OCI-LY3 (cell line): ENCODE measurements around the gene OR2A12.
A peak's percentile ranks its signal among the peaks of the same experiment; 100 is the strongest.

ENCODE experiments used
- H2AFZ ChIP-seq: fragments of 200-600, 300-600 bp; shearing (Covaris generic); 2 replicates; pipeline ENCODE4 v1.6.0; 2014; ENCODE audit warnings: antibody characterized with exemption, low read depth, low read length
- H3K27ac ChIP-seq: fragments of 200-600, 300-600 bp; sonication (generic); 2 replicates; pipeline ENCODE4 v1.5.1; 2014; ENCODE audit warnings: mild to moderate bottlenecking, low read length, moderate library complexity, mixed read lengths
- H3K27me3 ChIP-seq: fragments of 200-600, 300-600 bp; sonication (generic); 2 replicates; pipeline ENCODE4 v1.6.1; 2014; ENCODE audit warnings: low read depth, low read length, mixed read lengths
- H3K36me3 ChIP-seq: fragments of 200-600, 300-600 bp; sonication (generic); replicated peaks from 2 replicates; pipeline ENCODE3; 2014; ENCODE audit warnings: low read depth, low read length, mixed read lengths
- H3K4me1 ChIP-seq: fragments of 300-600, 200-600 bp; sonication (generic); 2 replicates; pipeline ENCODE4 v1.6.1; 2014; ENCODE audit warnings: low read length, mixed read lengths
- H3K4me2 ChIP-seq: fragments of 200-600, 300-600 bp; sonication (generic); 2 replicates; pipeline ENCODE4 v1.6.1; 2014; ENCODE audit warnings: low read length, mixed read lengths
- H3K4me3 ChIP-seq: fragments of 300-600, 200-600 bp; sonication (generic); 2 replicates; pipeline ENCODE4 v1.5.1; 2014; ENCODE audit warnings: antibody characterized with exemption, mild to moderate bottlenecking, low read length, moderate library complexity
- H3K79me2 ChIP-seq: fragments of 300-600, 200-600 bp; shearing (Covaris generic); 2 replicates; pipeline ENCODE4 v1.6.1; 2014; ENCODE audit warnings: mild to moderate bottlenecking, low read length, mixed read lengths
- H3K9ac ChIP-seq: fragments of 300-600, 200-600 bp; shearing (Covaris generic); 2 replicates; pipeline ENCODE4 v1.6.0; 2014; ENCODE audit warnings: mild to moderate bottlenecking, low read length, moderate library complexity
- H3K9me3 ChIP-seq: fragments of 200-600, 300-600 bp; shearing (Covaris generic); 2 replicates; pipeline ENCODE4 v1.6.1; 2014; ENCODE audit warnings: low read length, mixed read lengths; ENCODE audit not compliant: insufficient read depth
- H4K20me1 ChIP-seq: fragments of 200-600, 300-600 bp; sonication (generic); 2 replicates; pipeline ENCODE4 v1.6.1; 2016; ENCODE audit warnings: low read length, mixed read lengths; ENCODE audit not compliant: insufficient read depth
- EZH2phosphoT487 ChIP-seq: fragments of 200-600 bp; shearing (Covaris generic); IDR thresholded peaks from 2 replicates; pipeline ENCODE4 v1.6.1; 2018; ENCODE audit warnings: antibody characterized with exemption, mixed run types, low read depth
- TF ChIP-seq, protein P1 (sequence below): fragments of 200-600, 300-600 bp; sonication (generic); IDR thresholded peaks from 2 replicates; pipeline ENCODE4 v1.5.1; 2014; ENCODE audit warnings: antibody characterized with exemption, low read length, low read depth

OR2A12 gene

GRCh38 chr7:144057954-144058353 is 28.1 kb upstream of the OR2A12 start:
- Histone ChIP-seq H3K4me1 (no peaks in the 10 kb centered on the region), H2AFZ (no peak overlapping the region), H3K36me3 (no peaks in the 10 kb centered on the region), H4K20me1 (no peaks in the 10 kb centered on the region), H3K27ac (no peak overlapping the region), H3K27me3 (0 out of 2 replicates have a peak, but pooled peaks cover 7% of the 10 kb centered on the region), H3K4me3 (no peak overlapping the region), H3K79me2 (no peaks in the 10 kb centered on the region), H3K9me3 (no peaks in the 10 kb centered on the region), H3K9ac (no peak overlapping the region), H3K4me2 (no peak overlapping the region)
- TF ChIP-seq, protein P1, sequence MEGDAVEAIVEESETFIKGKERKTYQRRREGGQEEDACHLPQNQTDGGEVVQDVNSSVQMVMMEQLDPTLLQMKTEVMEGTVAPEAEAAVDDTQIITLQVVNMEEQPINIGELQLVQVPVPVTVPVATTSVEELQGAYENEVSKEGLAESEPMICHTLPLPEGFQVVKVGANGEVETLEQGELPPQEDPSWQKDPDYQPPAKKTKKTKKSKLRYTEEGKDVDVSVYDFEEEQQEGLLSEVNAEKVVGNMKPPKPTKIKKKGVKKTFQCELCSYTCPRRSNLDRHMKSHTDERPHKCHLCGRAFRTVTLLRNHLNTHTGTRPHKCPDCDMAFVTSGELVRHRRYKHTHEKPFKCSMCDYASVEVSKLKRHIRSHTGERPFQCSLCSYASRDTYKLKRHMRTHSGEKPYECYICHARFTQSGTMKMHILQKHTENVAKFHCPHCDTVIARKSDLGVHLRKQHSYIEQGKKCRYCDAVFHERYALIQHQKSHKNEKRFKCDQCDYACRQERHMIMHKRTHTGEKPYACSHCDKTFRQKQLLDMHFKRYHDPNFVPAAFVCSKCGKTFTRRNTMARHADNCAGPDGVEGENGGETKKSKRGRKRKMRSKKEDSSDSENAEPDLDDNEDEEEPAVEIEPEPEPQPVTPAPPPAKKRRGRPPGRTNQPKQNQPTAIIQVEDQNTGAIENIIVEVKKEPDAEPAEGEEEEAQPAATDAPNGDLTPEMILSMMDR, result no peak
- TF ChIP-seq EZH2phosphoT487, result no peak

GRCh38 chr7:144063710-144064109 is 22.4 kb upstream of the OR2A12 start:
- TF ChIP-seq, protein P1, result peak; percentile 37
- no peak for TF ChIP-seq EZH2phosphoT487
- Histone ChIP-seq H3K36me3 (no peaks in the 10 kb centered on the region), H3K9me3 (no peaks in the 10 kb centered on the region), H2AFZ (no peak overlapping the region), H3K4me2 (no peak overlapping the region), H3K27ac (no peak overlapping the region), H3K79me2 (no peaks in the 10 kb centered on the region), H3K4me1 (no peaks in the 10 kb centered on the region), H3K4me3 (no peak overlapping the region), H3K27me3 (no peaks in the 10 kb centered on the region), H4K20me1 (no peaks in the 10 kb centered on the region), H3K9ac (no peak overlapping the region)

DNA sequence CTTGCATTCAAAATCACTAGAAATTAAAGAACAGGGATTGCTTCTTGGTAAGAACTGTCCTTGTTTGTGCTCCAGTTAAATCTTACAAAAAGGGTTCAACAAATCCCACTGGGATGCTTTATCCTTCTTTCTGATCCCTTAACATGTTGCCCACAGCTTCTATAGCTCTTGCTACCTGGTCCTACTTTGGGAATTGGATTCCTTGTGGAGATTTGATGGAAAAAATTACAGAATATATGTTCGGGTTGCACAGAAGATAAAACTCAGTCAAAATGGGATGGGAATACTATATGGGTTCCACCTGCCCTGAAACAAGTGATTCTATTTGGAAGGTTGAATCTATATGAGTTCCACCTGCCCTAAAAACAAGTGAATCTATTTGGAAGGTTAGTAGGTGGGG is 16.6 kb upstream of the OR2A12 start, which contains the start of gene OR2A25:
TSS of gene OR2A25 (plus strand) at position 301 of the 400 bp plus-strand sequence. CDS start 4,409 bp downstream, outside the sequence.
- no peaks in the 10 kb centered on the region for H3K4me1 ChIP-seq
- H3K27me3 ChIP-seq, result peaks cover 5% of the 10 kb centered on the region
- H3K36me3 ChIP-seq, result no peaks in the 10 kb centered on the region
- H3K4me2 ChIP-seq, result no peak within 1 kb of the TSS
- no peaks in the 10 kb centered on the region for H3K9me3 ChIP-seq
- no peak within 1 kb of the TSS for H2AFZ ChIP-seq
- H4K20me1 ChIP-seq, result no peaks in the 10 kb centered on the region
- H3K4me3 ChIP-seq, result no peak within 1 kb of the TSS
- no peaks in the 10 kb centered on the region for H3K79me2 ChIP-seq
- TF ChIP-seq EZH2phosphoT487, result no peak
- TF ChIP-seq, protein P1, result no peak
- H3K9ac ChIP-seq, result no peak within 1 kb of the TSS
- no peak within 1 kb of the TSS for H3K27ac ChIP-seq

GRCh38 chr7:144069953-144070352 is 16.1 kb upstream of the OR2A12 start:
- Histone ChIP-seq H3K79me2 (no peaks in the 10 kb centered on the region), H3K4me3 (no peak overlapping the region)
- TF ChIP-seq, protein P1, result no peak

More at GRCh38 chr7:144069953-144070352, 16.1 kb upstream of the OR2A12 start:
- H2AFZ ChIP-seq, result no peak overlapping the region
- H3K4me1 ChIP-seq, result no peaks in the 10 kb centered on the region
- peaks cover 5% of the 10 kb centered on the region for H3K27me3 ChIP-seq
- no peaks in the 10 kb centered on the region for H3K36me3 ChIP-seq
- no peak overlapping the region for H3K4me2 ChIP-seq
- no peak overlapping the region for H3K27ac ChIP-seq
- no peaks in the 10 kb centered on the region for H3K9me3 ChIP-seq
- no peak overlapping the region for H3K9ac ChIP-seq
- H4K20me1 ChIP-seq, result no peaks in the 10 kb centered on the region
